ENCODE results near the gene KRT76. TPM values are rescaled to one million over a fixed set of nuclear protein-coding genes. Genes with fewer than 3 reads are reported as not detected.

KRT76 gene
- total and polyA plus RNA-seq, 10 of the 15 experiments (the other 5 are each of a cell fraction or from before 2014, with no cell fraction given): not detected

DNA sequence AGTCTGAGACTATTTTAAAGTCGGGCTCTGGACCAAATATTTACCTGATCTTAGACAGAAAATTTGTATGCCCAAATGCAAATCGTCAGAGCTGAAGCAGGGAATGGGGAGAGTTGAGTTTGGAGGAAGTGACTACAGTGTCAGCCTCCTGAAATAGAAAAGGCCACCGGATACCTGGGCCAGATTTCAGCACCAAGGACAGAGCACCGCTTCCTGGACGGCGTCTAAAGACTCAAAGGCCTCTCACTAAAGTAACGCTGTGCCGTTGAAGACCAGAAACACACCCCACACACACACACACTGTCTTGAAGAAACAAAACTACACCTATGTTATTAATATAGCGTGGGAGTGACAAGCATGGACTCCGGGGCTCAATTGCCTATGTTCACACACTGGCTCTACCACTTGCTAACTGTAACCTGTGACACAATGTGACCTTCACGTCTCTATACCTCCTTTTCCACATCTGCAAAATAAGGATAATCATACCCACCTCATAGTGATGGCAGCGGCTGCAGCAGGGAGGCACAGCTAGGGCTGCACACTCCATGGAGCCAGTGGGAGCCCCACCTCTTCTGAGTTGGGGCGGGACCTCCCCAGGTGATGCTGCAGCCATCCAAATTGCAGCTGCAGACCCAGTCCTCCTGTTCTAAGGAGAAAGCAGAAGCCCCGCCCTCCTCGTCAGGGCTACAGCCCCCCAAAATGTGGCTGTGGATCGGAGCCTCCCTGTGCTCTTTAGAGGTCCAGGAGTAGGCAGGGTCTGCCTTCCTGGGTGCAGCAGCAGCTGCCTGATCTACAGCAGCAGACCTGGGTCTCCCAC is 35.6 kb downstream of the KRT76 start:
- no peak overlapping the region for H3K27ac ChIP-seq (ENCODE audit: control insufficient read depth, insufficient read depth)
- no peak for DNase-seq (ENCODE audit: low read depth, low spot score)
- 9% methylated on average over 15 of the region's 16 CpGs for WGBS (ENCODE audit: insufficient coverage, insufficient replicate concordance, low lambda C conversion rate, missing lambda C conversion rate)
- ChIA-PET SMC1A (ENCODE audit: uncharacterized antibody, unreplicated experiment) (no interaction called here), POLR2A (no interaction called here), CTCF (no interaction called here), RAD21 (ENCODE audit: unreplicated experiment) (no interaction called here)
- H3K4me3 ChIP-seq: no peak overlapping the region
- H3K36me3 ChIP-seq (ENCODE audit: control insufficient read depth in 2 of 2, insufficient read depth in 2 of 2, low read length in 1 of 2): no peaks in the 10 kb centered on the region
- H3K9me3 ChIP-seq (replicated peaks; ENCODE audit: control insufficient read depth, insufficient read depth, low read length): no peaks in the 10 kb centered on the region
- no peak overlapping the region for H3K9ac ChIP-seq (ENCODE audit: control insufficient read depth, insufficient read depth, low read length)
- H3K4me1 ChIP-seq (ENCODE audit: control insufficient read depth, insufficient read depth, low read length): no peaks in the 10 kb centered on the region
- H4K20me1 ChIP-seq (ENCODE audit: control insufficient read depth, insufficient read depth): no peaks in the 10 kb centered on the region
- no peaks in the 10 kb centered on the region for H3K27me3 ChIP-seq (replicated peaks in 1 of 2; ENCODE audit: control insufficient read depth in 2 of 2, insufficient read depth in 2 of 2, low read length in 1 of 2)
- H3K79me2 ChIP-seq (ENCODE audit: control insufficient read depth, insufficient read depth, low read length): no peaks in the 10 kb centered on the region
- in situ Hi-C loops (cut with MboI): no loop called here
- H3K4me2 ChIP-seq (ENCODE audit: control insufficient read depth, insufficient read depth): no peak overlapping the region
- ATAC-seq: peak; percentile 55; the same call in 1 of the 3 replicates
- intact Hi-C loops (cut with micrococcal nuclease; ENCODE audit: unreplicated experiment): no loop called here
- peak; percentile 75 for FAIRE-seq
- TF ChIP-seq KLF5 (IDR thresholded peaks at IDR 0.05; ENCODE audit: partially characterized antibody) (no peak), RB1 (IDR thresholded peaks at IDR 0.05; ENCODE audit: borderline replicate concordance) (no peak), NR2C2 (IDR thresholded peaks at IDR 0.05; ENCODE audit: borderline replicate concordance, control insufficient read depth, insufficient read length, low read depth) (no peak)
- TF ChIP-seq, protein P1, sequence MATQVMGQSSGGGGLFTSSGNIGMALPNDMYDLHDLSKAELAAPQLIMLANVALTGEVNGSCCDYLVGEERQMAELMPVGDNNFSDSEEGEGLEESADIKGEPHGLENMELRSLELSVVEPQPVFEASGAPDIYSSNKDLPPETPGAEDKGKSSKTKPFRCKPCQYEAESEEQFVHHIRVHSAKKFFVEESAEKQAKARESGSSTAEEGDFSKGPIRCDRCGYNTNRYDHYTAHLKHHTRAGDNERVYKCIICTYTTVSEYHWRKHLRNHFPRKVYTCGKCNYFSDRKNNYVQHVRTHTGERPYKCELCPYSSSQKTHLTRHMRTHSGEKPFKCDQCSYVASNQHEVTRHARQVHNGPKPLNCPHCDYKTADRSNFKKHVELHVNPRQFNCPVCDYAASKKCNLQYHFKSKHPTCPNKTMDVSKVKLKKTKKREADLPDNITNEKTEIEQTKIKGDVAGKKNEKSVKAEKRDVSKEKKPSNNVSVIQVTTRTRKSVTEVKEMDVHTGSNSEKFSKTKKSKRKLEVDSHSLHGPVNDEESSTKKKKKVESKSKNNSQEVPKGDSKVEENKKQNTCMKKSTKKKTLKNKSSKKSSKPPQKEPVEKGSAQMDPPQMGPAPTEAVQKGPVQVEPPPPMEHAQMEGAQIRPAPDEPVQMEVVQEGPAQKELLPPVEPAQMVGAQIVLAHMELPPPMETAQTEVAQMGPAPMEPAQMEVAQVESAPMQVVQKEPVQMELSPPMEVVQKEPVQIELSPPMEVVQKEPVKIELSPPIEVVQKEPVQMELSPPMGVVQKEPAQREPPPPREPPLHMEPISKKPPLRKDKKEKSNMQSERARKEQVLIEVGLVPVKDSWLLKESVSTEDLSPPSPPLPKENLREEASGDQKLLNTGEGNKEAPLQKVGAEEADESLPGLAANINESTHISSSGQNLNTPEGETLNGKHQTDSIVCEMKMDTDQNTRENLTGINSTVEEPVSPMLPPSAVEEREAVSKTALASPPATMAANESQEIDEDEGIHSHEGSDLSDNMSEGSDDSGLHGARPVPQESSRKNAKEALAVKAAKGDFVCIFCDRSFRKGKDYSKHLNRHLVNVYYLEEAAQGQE (IDR thresholded peaks at IDR 0.05; ENCODE audit: low read depth, low read length): peak; percentile 97
- no peak overlapping the region for H2AFZ ChIP-seq (ENCODE audit: control insufficient read depth, low read depth, low read length)
- BruUV-seq (replicated peaks): no TSS peak

Data from GM12878 (cell line).